Measurements from ENCODE around the gene SAMD13.

Gene SAMD13

GRCh38 chr1:84347932-84348555, 46.5 kb downstream of the SAMD13 start:
- DNase-seq: no peak

GRCh38 chr1:84348759-84349158, 47.3 kb downstream of the SAMD13 start:
- DNase-seq: no peak

GRCh38 chr1:84350104-84350503, 48.6 kb downstream of the SAMD13 start:
- no peak for DNase-seq

GRCh38 chr1:84350550-84350949, 49.0 kb downstream of the SAMD13 start:
- no peak for DNase-seq

- no peak for DNase-seq
These were observed 51.0 kb downstream of the SAMD13 start for GRCh38 chr1:84352298-84353106.

GRCh38 chr1:84353695-84354094, 52.2 kb downstream of the SAMD13 start:
- DNase-seq: no peak

- DNase-seq: no peak
These were observed 54.0 kb downstream of the SAMD13 start for GRCh38 chr1:84355556-84355955.

- no peak for DNase-seq
These were observed 55.4 kb downstream of the SAMD13 start for GRCh38 chr1:84356881-84357280.

GRCh38 chr1:84358695-84359094, 57.2 kb downstream of the SAMD13 start:
- no peak for DNase-seq

GRCh38 chr1:84360316-84360715, 58.8 kb downstream of the SAMD13 start:
- no peak for DNase-seq

GRCh38 chr1:84361796-84362195, 60.3 kb downstream of the SAMD13 start:
- no peak for DNase-seq

GRCh38 chr1:84363019-84363418, 61.5 kb downstream of the SAMD13 start:
- no peak for DNase-seq

- no peak for DNase-seq
These were observed 62.1 kb downstream of the SAMD13 start for GRCh38 chr1:84363622-84364021.

GRCh38 chr1:84365225-84366221, 64.0 kb downstream of the SAMD13 start:
- no peak for DNase-seq

GRCh38 chr1:84366786-84367185, 65.3 kb downstream of the SAMD13 start:
- DNase-seq: no peak

GRCh38 chr1:84367219-84367618, 65.7 kb downstream of the SAMD13 start:
- DNase-seq: no peak

GRCh38 chr1:84368441-84368840, 66.9 kb downstream of the SAMD13 start:
- DNase-seq: no peak

GRCh38 chr1:84370266-84370665, 68.8 kb downstream of the SAMD13 start:
- DNase-seq: no peak

- DNase-seq: no peak
These were observed 69.4 kb downstream of the SAMD13 start for GRCh38 chr1:84370831-84371394.

GRCh38 chr1:84373436-84374141, 72.1 kb downstream of the SAMD13 start:
- no peak for DNase-seq

- no peak for DNase-seq
These were observed 73.6 kb downstream of the SAMD13 start for GRCh38 chr1:84374991-84375696.

All from NCI-H2081 treated with DMSO at 0.1 percent for 48 hours (cell line).